Lung (tissue), 12 donors: Measurements from ENCODE around the gene TIMM29. TPM values are rescaled to one million over a fixed set of nuclear protein-coding genes. Genes with fewer than 3 reads are reported as not detected.

ENCODE experiments used
- ATAC-seq: fragments of 200-7000 bp; cut with Tn5 transposase; one replicate; pipeline ENCODE4 v1.9.1; 2020; ENCODE audit warnings: moderate number of reproducible peaks; ENCODE audit not compliant: insufficient read depth, low FRiP score
- DNase-seq, 3 donors: peaks; one replicate each; pipeline ENCODE4 v3.0.0-alpha.2; 2013 to 2017
- H3K27ac ChIP-seq, 2 donors: one replicate each; pipeline ENCODE4 v1.5.1; 2013; ENCODE audit warnings: mild to moderate bottlenecking in 2 of 2, moderate library complexity in 2 of 2, control low read depth in 1 of 2, inconsistent platforms in 1 of 2, low read depth in 1 of 2, low read length in 1 of 2
- H3K27me3 ChIP-seq, 3 donors: one replicate each; pipeline ENCODE4 v1.5.1; 2013; ENCODE audit warnings: low read length in 2 of 3; ENCODE audit not compliant: control insufficient read depth in 3 of 3, insufficient read depth in 3 of 3
- H3K36me3 ChIP-seq, 4 donors: one replicate each; pipeline ENCODE4 v1.5.1; 2013; ENCODE audit warnings: low read length in 4 of 4, mild to moderate bottlenecking in 1 of 4, moderate library complexity in 1 of 4; ENCODE audit not compliant: control insufficient read depth in 4 of 4, insufficient read depth in 4 of 4
- H3K4me1 ChIP-seq, 5 donors: one replicate each; pipeline ENCODE4 v1.5.1; 2013; ENCODE audit warnings: low read length in 5 of 5, mild to moderate bottlenecking in 2 of 5, moderate library complexity in 1 of 5; ENCODE audit not compliant: control insufficient read depth in 5 of 5, insufficient read depth in 5 of 5
- H3K4me3 ChIP-seq: one replicate; pipeline ENCODE4 v1.5.1; 2013; ENCODE audit warnings: mild to moderate bottlenecking, control low read depth, moderate library complexity
- H3K9ac ChIP-seq, 2 donors: one replicate each; pipeline ENCODE4 v1.5.1; 2013; ENCODE audit warnings: low read length in 2 of 2, control low read depth in 1 of 2; ENCODE audit not compliant: insufficient read depth in 1 of 2
- H3K9me3 ChIP-seq, 4 donors: one replicate each; pipeline ENCODE4 v1.5.1; 2013; ENCODE audit warnings: low read length in 3 of 4, mild to moderate bottlenecking in 1 of 4, moderate library complexity in 1 of 4; ENCODE audit not compliant: control insufficient read depth in 4 of 4, insufficient read depth in 3 of 4
- CTCF ChIP-seq: IDR thresholded peaks from 2 replicates; pipeline ENCODE4 v1.5.1; 2012; ENCODE audit warnings: mild to moderate bottlenecking; ENCODE audit errors: control extremely low read depth, extremely low read depth
- WGBS, 2 donors: extraction: QIAGEN DNeasy Blood & Tissue Kit; methylation state at CpG; one replicate each; pipeline ENCODE4 v1.1.7; 2013; 5-methylcytosine and 5-hydroxymethylcytosine counted together
- polyA plus RNA-seq, 2 donors: library from polyadenylated mRNA; stranded (reverse); fragments of 200-250 nt; gene quantifications; one replicate each; pipeline ENCODE4 v1.2.1, GENCODE V29; 2013
- total RNA-seq, 2 donors: library from RNA; depleted of rRNA in 1 of 2; stranded (reverse); fragments of >200 nt in 1 of 2; gene quantifications; one replicate each; pipeline ENCODE4 v1.2.1, GENCODE V29; 2014 to 2021
- donor health status: control.
- donor health status: control.
- donor health status: Bipolar disorder and iron deficiency.
- donor health status: healthy.
- donor health status: DM: yes; HTN: yes; CAD: no.

Gene TIMM29
- total and polyA plus RNA-seq, 4 donors = 15.6 to 20.4 (median 17.3) TPM

DNA sequence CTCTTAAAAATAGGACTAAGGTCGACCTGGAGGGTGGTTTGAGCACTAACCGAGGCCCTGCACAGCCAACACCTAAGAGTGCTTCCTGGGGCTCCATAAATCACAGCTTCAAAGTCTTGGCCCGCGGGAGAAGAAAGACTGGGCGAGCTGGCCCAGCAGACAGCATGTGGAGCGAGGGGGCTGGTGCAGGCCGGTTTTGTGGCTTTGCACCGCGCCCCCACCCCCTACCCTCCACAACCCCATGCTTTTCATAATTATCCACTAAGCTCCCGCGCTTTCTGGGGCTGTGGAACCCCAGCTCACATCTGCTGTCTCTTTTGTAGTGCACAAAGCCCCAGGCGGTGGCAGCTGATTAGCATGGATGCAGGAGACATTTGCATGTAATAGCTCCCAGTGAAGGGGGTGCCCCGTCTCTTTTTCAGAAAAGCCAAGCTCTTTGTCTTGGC is 40.2 kb upstream of the TIMM29 start:
- 76 to 80% methylated on average over 13 of the region's 13 CpGs for WGBS, 2 donors
- no peak for TF ChIP-seq CTCF
- H3K9me3 ChIP-seq = no peaks in the 10 kb centered on the region
- no peaks in the 10 kb centered on the region for H3K36me3 ChIP-seq
- H3K27ac ChIP-seq = no peak overlapping the region
- no peaks in the 10 kb centered on the region for H3K27me3 ChIP-seq
- H3K4me1 ChIP-seq = peaks cover 3 to 24% (median 6%) of the 10 kb centered on the region in 5 donors
- H3K9ac ChIP-seq = no peak overlapping the region
- no peak overlapping the region for H3K4me3 ChIP-seq
- ATAC-seq (no peak), DNase-seq (no peak)

DNA sequence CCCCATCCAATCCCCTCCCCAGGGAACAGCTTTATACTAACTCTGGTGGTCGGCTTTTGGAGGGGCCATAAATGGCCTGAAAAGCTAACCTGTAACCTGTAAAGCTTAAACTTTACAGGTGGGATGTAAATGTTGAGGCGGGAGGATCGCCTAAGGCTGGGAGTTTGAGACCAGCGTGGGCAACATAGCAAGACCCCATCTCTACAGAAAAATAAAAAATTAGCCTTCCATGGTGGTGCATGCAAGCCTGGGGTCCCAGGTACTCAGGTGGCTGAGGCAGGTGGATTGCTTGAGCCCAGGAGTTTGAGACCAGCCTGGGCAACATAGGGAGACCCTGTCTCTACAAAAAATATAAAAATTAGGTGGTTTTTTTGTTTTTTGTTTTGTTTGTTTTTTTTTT is 38.7 kb upstream of the TIMM29 start:
- DNase-seq = no peak
- no peaks in the 10 kb centered on the region for H3K9me3 ChIP-seq
- peaks cover 5 to 24% (median 6%) of the 10 kb centered on the region in 5 donors for H3K4me1 ChIP-seq
- H3K36me3 ChIP-seq = no peaks in the 10 kb centered on the region
- WGBS, 2 donors = 97% methylated on average over 4 of the region's 4 CpGs
- no peak for ATAC-seq
- no peak overlapping the region for H3K4me3 ChIP-seq
- H3K9ac ChIP-seq = no peak overlapping the region
- TF ChIP-seq CTCF = no peak
- no peak overlapping the region for H3K27ac ChIP-seq
- H3K27me3 ChIP-seq = no peaks in the 10 kb centered on the region

DNA sequence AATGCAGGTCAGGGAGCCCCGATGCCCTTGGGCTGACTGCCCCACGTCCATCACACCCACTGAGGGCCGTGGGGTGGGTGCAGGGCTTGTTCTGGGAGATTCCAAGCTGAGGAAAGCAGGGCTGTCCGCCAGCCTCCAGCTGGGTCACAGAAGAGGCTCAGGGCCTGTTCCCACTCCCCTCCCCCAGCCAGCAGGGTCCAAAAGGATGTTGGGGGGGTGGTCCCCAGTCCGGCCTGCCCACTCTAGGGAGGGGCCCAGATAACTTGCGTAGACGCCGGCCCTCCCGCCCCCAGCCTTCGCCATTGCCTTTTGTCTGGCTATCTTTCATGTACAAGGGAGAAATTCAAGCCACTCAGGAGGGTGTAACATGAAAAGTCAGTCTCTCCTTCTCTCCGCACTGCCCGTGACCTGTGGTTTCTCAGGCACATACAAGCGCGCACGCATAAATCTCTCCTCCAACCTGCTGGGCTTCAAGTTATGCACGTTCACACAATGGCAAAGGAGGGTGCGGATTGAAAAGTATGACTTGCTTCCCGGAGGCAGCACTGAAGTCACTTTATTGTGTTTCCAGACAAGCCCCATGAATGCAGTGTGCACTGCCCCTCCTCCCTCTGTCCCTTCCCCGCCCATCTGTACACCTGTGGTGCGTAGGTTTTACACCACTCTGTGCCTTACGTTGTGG is 37.1 kb upstream of the TIMM29 start:
- Histone ChIP-seq H3K4me1 (peaks cover 6 to 24% (median 7%) of the 10 kb centered on the region in 5 donors), H3K9ac (peak overlapping the region; percentile 41 to 66), H3K36me3 (no peaks in the 10 kb centered on the region), H3K4me3 (no peak overlapping the region), H3K27me3 (no peaks in the 10 kb centered on the region), H3K27ac (no peak overlapping the region), H3K9me3 (no peaks in the 10 kb centered on the region)
- peak; percentile 66 to 81 (median 71) for DNase-seq
- ATAC-seq = no peak
- TF ChIP-seq CTCF = no peak
- 75 to 78% methylated on average over 21 of the region's 21 CpGs for WGBS, 2 donors

DNA sequence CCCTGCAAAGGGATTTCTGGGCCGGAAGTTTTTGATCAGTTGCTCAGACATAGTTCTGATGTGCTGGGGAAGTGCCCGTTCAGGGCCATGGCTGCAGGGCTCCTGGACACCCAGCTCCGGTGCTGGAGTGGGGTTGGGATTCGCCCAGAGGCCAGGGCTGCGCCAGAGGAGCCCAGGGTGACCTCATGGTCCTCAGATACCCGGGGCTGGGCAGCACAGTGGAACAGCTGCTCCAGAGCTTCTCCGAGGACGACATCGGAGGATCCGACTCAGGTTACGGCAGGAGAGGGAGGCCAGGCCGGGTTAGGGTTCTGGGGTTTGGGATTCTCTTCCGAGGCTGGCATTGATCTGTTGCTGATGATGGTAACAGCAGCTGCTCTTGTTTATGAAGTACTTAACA is 36.4 kb upstream of the TIMM29 start:
- DNase-seq (no peak), ATAC-seq (no peak)
- no peak overlapping the region for H3K27ac ChIP-seq
- no peak overlapping the region for H3K9ac ChIP-seq
- TF ChIP-seq CTCF = no peak
- no peaks in the 10 kb centered on the region for H3K9me3 ChIP-seq
- WGBS, 2 donors = 89 to 93% methylated on average over 13 of the region's 13 CpGs
- H3K4me3 ChIP-seq = no peak overlapping the region
- H3K27me3 ChIP-seq = no peaks in the 10 kb centered on the region
- H3K36me3 ChIP-seq = no peaks in the 10 kb centered on the region
- peaks cover 6 to 27% (median 11%) of the 10 kb centered on the region in 5 donors for H3K4me1 ChIP-seq
